ENCODE results near the gene TSSK6.

TSSK6 gene

GRCh38 chr19:19543640-19544039 lies 28.3 kb upstream of the TSSK6 start:
- no peaks in the 10 kb centered on the region for H3K27me3 ChIP-seq (replicated peaks; ENCODE audit: control insufficient read depth, insufficient read depth, low read length)
- TF ChIP-seq, protein P1, sequence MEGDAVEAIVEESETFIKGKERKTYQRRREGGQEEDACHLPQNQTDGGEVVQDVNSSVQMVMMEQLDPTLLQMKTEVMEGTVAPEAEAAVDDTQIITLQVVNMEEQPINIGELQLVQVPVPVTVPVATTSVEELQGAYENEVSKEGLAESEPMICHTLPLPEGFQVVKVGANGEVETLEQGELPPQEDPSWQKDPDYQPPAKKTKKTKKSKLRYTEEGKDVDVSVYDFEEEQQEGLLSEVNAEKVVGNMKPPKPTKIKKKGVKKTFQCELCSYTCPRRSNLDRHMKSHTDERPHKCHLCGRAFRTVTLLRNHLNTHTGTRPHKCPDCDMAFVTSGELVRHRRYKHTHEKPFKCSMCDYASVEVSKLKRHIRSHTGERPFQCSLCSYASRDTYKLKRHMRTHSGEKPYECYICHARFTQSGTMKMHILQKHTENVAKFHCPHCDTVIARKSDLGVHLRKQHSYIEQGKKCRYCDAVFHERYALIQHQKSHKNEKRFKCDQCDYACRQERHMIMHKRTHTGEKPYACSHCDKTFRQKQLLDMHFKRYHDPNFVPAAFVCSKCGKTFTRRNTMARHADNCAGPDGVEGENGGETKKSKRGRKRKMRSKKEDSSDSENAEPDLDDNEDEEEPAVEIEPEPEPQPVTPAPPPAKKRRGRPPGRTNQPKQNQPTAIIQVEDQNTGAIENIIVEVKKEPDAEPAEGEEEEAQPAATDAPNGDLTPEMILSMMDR (IDR thresholded peaks at IDR 0.05; ENCODE audit: insufficient read depth, low read length, poor library complexity, severe bottlenecking), result no peak
- no peak overlapping the region for H3K4me3 ChIP-seq (replicated peaks; ENCODE audit: low read depth, low read length)
- DNase-seq (ENCODE audit: extremely low read depth, insufficient read length), result no peak
- no peaks in the 10 kb centered on the region for H3K36me3 ChIP-seq (ENCODE audit: control insufficient read depth, insufficient read depth, low read length)

DNA sequence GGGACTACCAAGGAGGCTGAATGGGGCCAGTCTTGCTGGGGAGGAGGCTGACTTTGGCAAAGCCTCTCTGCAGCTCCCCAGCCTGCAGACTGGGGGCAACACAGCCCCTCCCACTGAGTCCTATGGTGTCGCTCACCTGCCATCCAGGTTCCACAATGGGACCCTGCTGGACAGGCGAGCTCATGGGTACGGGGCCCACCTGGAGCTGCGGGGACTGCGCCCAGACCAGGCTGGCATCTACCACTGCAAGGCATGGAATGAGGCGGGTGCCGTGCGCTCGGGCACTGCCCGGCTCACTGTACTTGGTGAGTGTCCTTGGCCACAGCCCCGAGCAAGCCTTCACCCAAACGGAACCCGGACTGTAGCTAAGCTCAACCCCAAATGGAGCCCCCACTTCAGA lies 27.8 kb upstream of the TSSK6 start:
- Histone ChIP-seq H3K27me3 (replicated peaks; ENCODE audit: control insufficient read depth, insufficient read depth, low read length) (no peaks in the 10 kb centered on the region), H3K4me3 (replicated peaks; ENCODE audit: low read depth, low read length) (no peak overlapping the region), H3K36me3 (ENCODE audit: control insufficient read depth, insufficient read depth, low read length) (no peaks in the 10 kb centered on the region)
- DNase-seq (ENCODE audit: extremely low read depth, insufficient read length), result no peak
- TF ChIP-seq, protein P1 (IDR thresholded peaks at IDR 0.05; ENCODE audit: insufficient read depth, low read length, poor library complexity, severe bottlenecking), result no peak

- Histone ChIP-seq H3K36me3 (ENCODE audit: control insufficient read depth, insufficient read depth, low read length) (no peaks in the 10 kb centered on the region), H3K27me3 (replicated peaks; ENCODE audit: control insufficient read depth, insufficient read depth, low read length) (no peaks in the 10 kb centered on the region), H3K4me3 (replicated peaks; ENCODE audit: low read depth, low read length) (no peak overlapping the region)
- no peak for DNase-seq (ENCODE audit: extremely low read depth, insufficient read length)
- TF ChIP-seq, protein P1 (IDR thresholded peaks at IDR 0.05; ENCODE audit: insufficient read depth, low read length, poor library complexity, severe bottlenecking), result no peak
These were observed 27.2 kb upstream of the TSSK6 start for GRCh38 chr19:19542507-19542906.

GRCh38 chr19:19541616-19542015 lies 26.3 kb upstream of the TSSK6 start:
- no peak for DNase-seq (ENCODE audit: extremely low read depth, insufficient read length)
- H3K27me3 ChIP-seq (replicated peaks; ENCODE audit: control insufficient read depth, insufficient read depth, low read length), result no peaks in the 10 kb centered on the region
- TF ChIP-seq, protein P1 (IDR thresholded peaks at IDR 0.05; ENCODE audit: insufficient read depth, low read length, poor library complexity, severe bottlenecking), result no peak
- H3K4me3 ChIP-seq (replicated peaks; ENCODE audit: low read depth, low read length), result no peak overlapping the region; the same call in 1 of the 2 replicates
- no peaks in the 10 kb centered on the region for H3K36me3 ChIP-seq (ENCODE audit: control insufficient read depth, insufficient read depth, low read length)

DNA sequence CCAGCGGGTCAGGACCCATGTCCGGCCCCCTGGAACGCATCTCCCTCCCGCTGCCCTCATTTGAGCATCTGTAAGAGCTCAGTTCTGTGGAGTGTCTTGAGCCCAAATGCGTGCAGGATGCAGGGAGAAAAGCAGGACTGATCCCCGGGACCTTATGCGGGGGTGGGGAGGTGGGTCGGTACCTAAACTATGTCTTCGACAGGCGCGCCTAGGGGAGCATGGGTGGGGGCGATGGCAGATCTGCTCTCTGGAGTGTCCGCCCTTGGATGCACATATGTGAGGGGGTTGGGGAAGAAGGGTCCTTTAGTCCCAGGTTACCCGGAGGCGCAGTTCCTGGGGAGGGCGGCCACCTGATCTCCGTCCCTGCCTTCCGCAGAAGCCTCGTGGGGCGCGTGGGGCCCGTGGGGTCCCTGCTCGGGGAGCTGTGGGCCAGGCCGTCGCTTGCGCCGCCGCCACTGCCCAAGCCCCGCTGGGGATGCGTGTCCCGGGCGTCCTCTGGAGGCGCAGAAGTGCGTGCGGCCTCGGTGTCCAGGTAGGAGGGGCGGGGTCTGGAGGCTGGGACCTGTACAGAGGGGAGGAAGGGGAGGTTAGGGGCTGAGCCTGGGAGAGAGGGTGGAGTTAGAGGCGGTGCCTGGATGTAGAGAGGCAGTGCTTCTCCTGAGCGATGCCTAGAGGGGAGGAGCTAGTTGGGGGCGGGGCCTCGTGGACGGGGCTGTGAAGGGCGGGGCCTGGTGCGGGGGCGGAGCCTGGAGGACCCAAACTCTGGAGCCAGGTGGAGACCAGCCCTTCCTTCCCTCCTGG lies 25.6 kb upstream of the TSSK6 start:
- TF ChIP-seq, protein P1 (IDR thresholded peaks at IDR 0.05; ENCODE audit: insufficient read depth, low read length, poor library complexity, severe bottlenecking), result no peak
- Histone ChIP-seq H3K27me3 (replicated peaks; ENCODE audit: control insufficient read depth, insufficient read depth, low read length) (no peaks in the 10 kb centered on the region), H3K36me3 (ENCODE audit: control insufficient read depth, insufficient read depth, low read length) (no peaks in the 10 kb centered on the region), H3K4me3 (replicated peaks; ENCODE audit: low read depth, low read length) (peak overlapping the region; percentile 32)
- DNase-seq (ENCODE audit: extremely low read depth, insufficient read length), result peak; percentile 75
